ENCODE data around the gene IST1. TPM values are rescaled to one million over a fixed set of nuclear protein-coding genes. Genes with fewer than 3 reads are reported as not detected.

Gene IST1
- total RNA-seq, 4 donors from 2014 or later: 172 to 301 (median 207) TPM

- Histone ChIP-seq H3K27ac (no peak overlapping the region), H3K9me3 (no peaks in the 10 kb centered on the region), H3K27me3 (no peaks in the 10 kb centered on the region), H3K4me1 (no peaks in the 10 kb centered on the region), H3K4me3 (no peak overlapping the region), H3K36me3 (no peaks in the 10 kb centered on the region)
- peak; percentile 77 to 80 for DNase-seq
- intact Hi-C loops (cut with DNase I; ENCODE audit: low total_unique reads): no loop called here
- TF ChIP-seq CTCF (IDR thresholded peaks at IDR 0.05) (peak; percentile 72 to 78 (median 76)), POLR2A (IDR thresholded peaks at IDR 0.05) (no peak)
Measured at GRCh38 chr16:71961066-71962039, 66.0 kb downstream of the IST1 start.

GRCh38 chr16:71963125-71963875 lies 68.0 kb downstream of the IST1 start:
- no peak overlapping the region for H3K27ac ChIP-seq
- no peaks in the 10 kb centered on the region for H3K9me3 ChIP-seq
- H3K27me3 ChIP-seq: no peaks in the 10 kb centered on the region
- intact Hi-C loops (cut with DNase I; ENCODE audit: low total_unique reads): no loop called here
- TF ChIP-seq POLR2A (IDR thresholded peaks at IDR 0.05) (no peak), CTCF (IDR thresholded peaks at IDR 0.05) (no peak)
- no peaks in the 10 kb centered on the region for H3K4me1 ChIP-seq
- no peaks in the 10 kb centered on the region for H3K36me3 ChIP-seq
- no peak overlapping the region for H3K4me3 ChIP-seq
- no peak for DNase-seq

- no peak for TF ChIP-seq POLR2A (IDR thresholded peaks at IDR 0.05)
- TF ChIP-seq CTCF (IDR thresholded peaks at IDR 0.05): no peak
- Histone ChIP-seq H3K4me1 (no peaks in the 10 kb centered on the region), H3K27me3 (no peaks in the 10 kb centered on the region), H3K4me3 (no peak overlapping the region), H3K36me3 (no peaks in the 10 kb centered on the region), H3K9me3 (no peaks in the 10 kb centered on the region), H3K27ac (no peak overlapping the region)
- DNase-seq: no peak
- intact Hi-C loops (cut with DNase I; ENCODE audit: low total_unique reads): no loop called here
Measured at GRCh38 chr16:71965223-71965622, 69.9 kb downstream of the IST1 start.

- Histone ChIP-seq H3K27ac (no peak overlapping the region), H3K27me3 (no peaks in the 10 kb centered on the region), H3K4me3 (no peak overlapping the region), H3K4me1 (no peaks in the 10 kb centered on the region), H3K9me3 (no peaks in the 10 kb centered on the region), H3K36me3 (no peaks in the 10 kb centered on the region)
- no peak for DNase-seq
- intact Hi-C loops (cut with DNase I; ENCODE audit: low total_unique reads): no loop called here
- TF ChIP-seq CTCF (IDR thresholded peaks at IDR 0.05): no peak
- no peak for TF ChIP-seq POLR2A (IDR thresholded peaks at IDR 0.05)
Measured at GRCh38 chr16:71966932-71967331, 71.6 kb downstream of the IST1 start.

GRCh38 chr16:71969353-71969752 lies 74.0 kb downstream of the IST1 start:
- TF ChIP-seq POLR2A (IDR thresholded peaks at IDR 0.05) (no peak), CTCF (IDR thresholded peaks at IDR 0.05) (no peak)
- no peak for DNase-seq
- Histone ChIP-seq H3K27ac (no peak overlapping the region), H3K4me1 (no peaks in the 10 kb centered on the region), H3K9me3 (no peaks in the 10 kb centered on the region), H3K27me3 (no peaks in the 10 kb centered on the region), H3K4me3 (no peak overlapping the region), H3K36me3 (no peaks in the 10 kb centered on the region)
- intact Hi-C loops (cut with DNase I; ENCODE audit: low total_unique reads): no loop called here
